GM19328 (cell line): ENCODE results near the gene COL13A1.

Experiments
- ATAC-seq: cut with Tn5 transposase; IDR thresholded peaks from one replicate; pipeline ENCODE4 v1.9.1; 2021; ENCODE audit warnings: mild to moderate bottlenecking, moderate library complexity; ENCODE audit not compliant: unreplicated experiment

Gene COL13A1

DNA sequence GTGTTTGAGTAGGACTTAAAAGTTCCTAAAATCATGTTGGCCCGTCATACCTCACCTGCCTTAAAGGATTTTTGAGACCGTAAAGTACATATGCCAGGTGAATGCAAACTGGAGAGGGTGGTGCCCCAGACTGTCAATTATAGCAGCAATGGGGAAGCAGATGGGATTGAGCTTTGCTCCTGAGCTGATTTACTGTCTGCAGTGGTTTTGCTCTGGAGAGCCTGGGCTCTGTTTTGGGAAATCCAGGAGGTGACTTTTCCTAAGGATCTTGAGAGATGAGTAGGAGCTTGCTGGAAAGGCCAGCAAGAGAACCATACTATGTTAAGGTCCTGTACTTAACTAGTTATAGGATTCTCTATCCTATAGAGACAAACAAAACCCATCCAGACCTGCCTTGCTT, 43.0 kb downstream of the COL13A1 start:
- ATAC-seq, result no peak

- no peak for ATAC-seq
These were observed 44.0 kb downstream of the COL13A1 start for GRCh38 chr10:69845574-69846292.

- no peak for ATAC-seq
These were observed 44.7 kb downstream of the COL13A1 start for GRCh38 chr10:69846293-69846921.

DNA sequence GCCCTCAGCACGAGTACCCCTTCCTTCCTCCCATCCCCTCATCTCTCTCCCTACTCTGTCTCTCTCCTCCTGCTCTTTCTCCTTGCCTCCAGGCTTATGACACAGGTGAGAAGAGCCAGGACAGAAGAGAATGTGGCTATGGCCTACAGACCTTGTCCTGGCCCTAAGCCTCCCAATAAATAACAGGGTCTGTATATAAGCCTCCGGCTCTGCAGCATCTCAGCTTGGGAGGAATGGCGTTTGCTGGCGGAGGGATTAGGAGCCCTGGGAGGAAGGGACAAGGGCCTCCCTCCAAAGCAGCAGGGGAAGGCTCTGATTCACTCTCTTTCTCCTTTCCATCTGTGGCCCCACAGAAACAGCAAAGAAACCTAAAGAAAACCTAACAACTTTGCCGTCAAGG, 45.8 kb downstream of the COL13A1 start:
- ATAC-seq, result no peak

DNA sequence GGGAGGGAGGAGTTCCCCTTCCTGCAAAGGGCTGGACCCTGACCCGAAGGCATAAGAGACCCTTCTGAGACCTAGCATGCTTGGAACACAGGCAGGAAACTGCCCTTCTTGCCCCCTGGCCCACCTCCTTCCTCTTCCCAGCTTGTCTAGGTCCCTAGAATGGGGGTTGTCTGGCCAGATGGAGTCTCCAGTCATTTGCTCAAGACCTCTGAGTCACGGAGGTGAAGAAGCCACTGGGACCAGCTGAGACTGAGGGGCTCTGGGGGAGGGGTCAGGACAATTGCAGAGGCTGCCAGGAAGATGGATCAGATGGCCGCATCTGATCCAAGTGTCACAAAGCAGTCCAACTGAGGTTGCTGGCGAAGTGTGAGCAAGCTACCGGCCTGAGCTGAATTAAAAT, 46.2 kb downstream of the COL13A1 start:
- no peak for ATAC-seq

- no peak for ATAC-seq
These were observed 46.7 kb downstream of the COL13A1 start for GRCh38 chr10:69848454-69848853.

GRCh38 chr10:69849825-69850224, 48.1 kb downstream of the COL13A1 start:
- no peak for ATAC-seq

GRCh38 chr10:69850440-69850839, 48.7 kb downstream of the COL13A1 start:
- no peak for ATAC-seq

- no peak for ATAC-seq
These were observed 49.6 kb downstream of the COL13A1 start for GRCh38 chr10:69851306-69851705.

- ATAC-seq, result no peak
These were observed 51.4 kb downstream of the COL13A1 start for GRCh38 chr10:69853064-69853463.

DNA sequence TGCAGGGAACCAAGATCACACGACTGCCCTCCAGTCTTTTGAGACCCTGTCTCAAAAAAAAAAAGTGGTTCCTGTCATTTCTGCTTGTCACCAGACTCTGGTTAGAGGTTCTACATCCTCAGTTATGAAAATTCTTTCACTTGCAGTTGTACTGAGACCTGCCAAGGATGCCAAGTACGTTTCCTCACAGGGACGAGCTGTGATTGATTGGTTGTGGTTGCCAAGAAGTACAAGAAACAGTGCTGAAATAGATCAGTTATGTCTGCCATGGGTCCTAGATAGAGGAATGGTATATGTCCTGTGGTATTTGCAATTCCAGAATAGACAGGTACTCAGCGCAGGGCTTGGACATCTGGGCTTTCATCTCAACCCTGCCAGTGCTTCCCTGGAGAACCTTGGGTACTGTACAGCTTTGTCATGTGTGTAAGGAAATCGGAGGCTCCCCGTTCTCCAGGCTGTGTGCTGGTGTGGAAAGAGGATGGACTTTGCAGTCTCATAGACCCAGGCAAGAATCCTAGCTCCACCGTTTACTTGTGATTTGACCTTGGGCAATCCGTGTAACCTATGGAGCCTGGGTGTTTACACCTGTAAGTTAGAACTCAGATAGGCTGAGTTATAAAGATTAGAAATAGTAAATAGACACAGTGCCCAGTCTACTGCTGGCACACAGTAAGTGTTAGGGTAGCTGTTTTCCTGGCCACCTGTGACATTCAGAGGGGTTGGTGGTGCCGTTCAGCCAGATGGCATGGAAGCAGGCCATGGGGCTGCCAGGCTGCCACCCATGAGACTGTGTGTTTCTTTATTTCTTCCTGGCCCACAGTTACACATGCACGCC, 53.0 kb downstream of the COL13A1 start:
- ATAC-seq, result no peak

DNA sequence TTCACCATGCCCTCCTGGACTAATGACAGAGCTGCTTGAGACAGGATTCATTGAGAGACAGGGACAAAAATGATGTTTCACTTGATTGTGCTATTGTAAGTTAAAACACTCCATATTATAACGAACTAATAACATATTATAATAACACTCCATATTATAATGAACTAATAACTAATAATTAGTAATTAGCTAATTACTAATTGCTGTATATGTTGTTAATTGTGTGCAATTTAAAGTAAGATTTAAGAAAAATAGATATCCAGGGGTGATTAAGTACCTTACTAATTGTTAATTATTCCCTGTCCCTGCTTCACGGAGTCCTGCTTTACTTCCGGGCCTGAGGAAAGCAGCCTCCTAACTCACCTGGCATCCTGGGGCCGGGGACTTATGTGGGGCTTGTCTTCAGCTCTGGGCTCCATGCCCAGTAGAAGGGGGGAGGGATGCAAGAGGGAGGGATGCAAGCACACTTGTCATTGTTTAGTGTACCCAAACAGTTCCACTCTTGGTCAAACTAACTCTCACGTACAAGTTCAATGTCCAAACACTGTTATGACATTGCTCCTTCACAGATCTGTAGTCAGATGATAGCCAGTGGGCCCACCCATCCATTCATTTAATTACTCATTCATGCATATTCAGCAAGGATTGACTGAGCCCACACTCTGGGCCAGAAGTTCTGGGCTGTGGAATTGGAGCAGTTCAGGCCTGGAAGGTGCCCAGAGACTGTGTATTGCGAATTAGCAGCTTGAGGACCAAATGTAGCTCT, 53.8 kb downstream of the COL13A1 start:
- ATAC-seq, result no peak

GRCh38 chr10:69856601-69857166, 55.0 kb downstream of the COL13A1 start:
- no peak for ATAC-seq

- no peak for ATAC-seq
These were observed 56.5 kb downstream of the COL13A1 start for GRCh38 chr10:69858201-69858600.

- ATAC-seq, result no peak
These were observed 58.6 kb downstream of the COL13A1 start for GRCh38 chr10:69860271-69860670.

- no peak for ATAC-seq
These were observed 59.8 kb downstream of the COL13A1 start for GRCh38 chr10:69861251-69862240.

DNA sequence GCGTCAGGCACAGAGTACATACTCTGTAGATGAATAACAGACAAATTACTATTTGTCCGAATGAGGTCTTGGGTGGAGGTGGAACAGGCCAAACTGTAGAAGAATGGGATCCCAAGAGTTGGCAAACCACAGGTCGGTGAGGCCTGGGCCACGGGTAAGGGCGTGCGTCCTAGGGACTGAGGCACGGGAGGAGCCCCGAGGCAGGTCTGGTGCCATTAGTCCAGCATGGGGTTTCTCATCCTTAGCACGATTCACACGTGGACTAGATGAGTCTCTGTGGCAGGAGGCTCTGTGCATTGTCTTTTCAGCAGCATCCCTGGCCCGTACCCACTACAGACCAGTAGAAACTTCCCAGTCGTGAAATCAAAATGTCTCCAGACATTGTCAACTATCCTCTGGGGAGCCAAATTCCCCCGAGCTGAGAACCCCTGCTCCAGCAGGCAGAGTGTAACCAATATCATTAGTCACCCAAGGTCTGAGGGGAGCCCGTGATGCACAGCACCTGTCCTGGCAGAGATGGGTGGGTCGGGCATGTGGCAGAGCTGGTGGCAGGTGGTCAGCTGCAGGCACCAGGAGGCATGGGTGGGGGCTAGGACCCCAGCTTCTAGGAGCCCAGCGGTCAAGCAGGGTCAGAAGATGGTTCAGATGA, 61.3 kb downstream of the COL13A1 start:
- ATAC-seq, result no peak

DNA sequence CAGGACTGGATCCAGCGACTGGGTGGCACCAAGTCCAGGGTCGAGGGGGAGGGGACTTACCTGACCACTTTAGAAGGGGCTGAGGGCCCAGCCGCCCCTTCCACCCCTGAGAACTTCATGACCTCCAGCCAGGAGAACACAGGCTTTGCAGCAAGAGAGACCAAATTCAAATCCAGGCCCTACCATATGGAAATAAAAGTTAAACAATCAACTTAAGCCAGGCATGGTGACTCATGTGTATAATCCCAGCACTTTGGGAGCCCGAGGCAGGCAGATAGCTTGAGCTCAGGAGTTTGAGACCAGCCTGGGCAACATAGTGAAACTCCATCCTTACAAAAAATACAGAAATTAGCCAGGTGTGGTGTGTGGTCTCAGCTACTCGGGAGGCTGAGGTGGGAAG, 61.9 kb downstream of the COL13A1 start:
- no peak for ATAC-seq

- no peak for ATAC-seq
These were observed 62.6 kb downstream of the COL13A1 start for GRCh38 chr10:69864321-69864720.
